GM10248 (cell line): ENCODE data around the gene PSTK.

Experiments
- CTCF ChIA-PET: fragments of 300-600 bp; sonication (Branson Sonifier 250); formaldehyde crosslinking; extraction: SDS; loops from one replicate; lab custom pipeline; 2021; ENCODE audit warnings: antibody characterized with exemption; lab: Yijun Ruan, JAX
- POLR2A ChIA-PET: fragments of 350-650 bp; sonication (Branson Sonifier 250); formaldehyde crosslinking; extraction: SDS; loops from one replicate; lab custom pipeline; 2020; ENCODE audit warnings: antibody characterized with exemption; lab: Yijun Ruan, JAX
- DNase-seq: peaks from one replicate; pipeline ENCODE4 v3.0.0; 2012; ENCODE audit errors: extremely low spot score
- CTCF ChIP-seq: IDR thresholded peaks from 2 replicates; pipeline ENCODE4 v1.5.1; 2012; ENCODE audit warnings: mild to moderate bottlenecking, low read depth; ENCODE audit errors: extremely low read depth, missing control alignments, control extremely low read depth

The PSTK gene

GRCh38 chr10:122953902-122954730 is 26.1 kb upstream of the PSTK start, which contains the start of gene C10orf88:
C10orf88 (minus strand) TSS chr10:122954227; CDS start chr10:122954178, 49 bp downstream.
- TF ChIP-seq CTCF: no peak
- ChIA-PET POLR2A (interaction anchor here (0.6 kb wide), 1 partner anchor 191 kb away, joined by 3 read pairs; no protein-coding TSS in a partner anchor), CTCF (interaction anchor here (1.3 to 2.2 kb wide), 5 partner anchors 14 to 67 kb away, joined by 3 to 11 read pairs (median 4); partner anchors contain the start of gene PSTK)
- peak; percentile 98 for DNase-seq

- no peak for TF ChIP-seq CTCF
- CTCF ChIA-PET: interaction anchor here (1.3 to 2.2 kb wide), 5 partner anchors 13 to 67 kb away, joined by 3 to 11 read pairs (median 4); partner anchors contain the start of gene PSTK
- POLR2A ChIA-PET: no interaction called here
- no peak for DNase-seq
These were observed 25.5 kb upstream of the PSTK start for GRCh38 chr10:122954731-122955050.

GRCh38 chr10:122955892-122956291 is 24.3 kb upstream of the PSTK start:
- CTCF ChIA-PET: interaction anchor here (1.3 to 2.2 kb wide), 4 partner anchors 10 to 40 kb away, joined by 3 to 11 read pairs (median 6); partner anchors contain the start of gene PSTK
- no peak for TF ChIP-seq CTCF
- POLR2A ChIA-PET: no interaction called here
- no peak for DNase-seq

- DNase-seq: no peak
- ChIA-PET CTCF (interaction anchor here (0.7 to 1.8 kb wide), 6 partner anchors 11 to 51 kb away, joined by 3 to 7 read pairs (median 3); partner anchors contain the start of genes IKZF5 and PSTK), POLR2A (no interaction called here)
- TF ChIP-seq CTCF: no peak
These were observed 22.7 kb upstream of the PSTK start for GRCh38 chr10:122957474-122957873.

GRCh38 chr10:122962405-122962804 is 17.8 kb upstream of the PSTK start:
- TF ChIP-seq CTCF: no peak
- DNase-seq: no peak
- POLR2A ChIA-PET: no interaction called here
- CTCF ChIA-PET: interaction anchor here (1.0 to 1.4 kb wide), 4 partner anchors 11 to 82 kb away, joined by 3 to 4 read pairs (median 3); partner anchors contain the start of gene PSTK

- no peak for DNase-seq
- CTCF ChIA-PET: interaction anchor here (1.0 to 1.7 kb wide), 2 partner anchors 11 to 13 kb away, joined by 6 read pairs; partner anchors contain the start of gene PSTK
- TF ChIP-seq CTCF: no peak
- POLR2A ChIA-PET: no interaction called here
These were observed 13.3 kb upstream of the PSTK start for GRCh38 chr10:122966879-122967278.
